ENCODE data around the gene MAP7.

- no peak for TF ChIP-seq POLR2A (IDR thresholded peaks at IDR 0.05; ENCODE audit: insufficient read depth in 1 of 2, low read depth in 2 of 2, low read length in 2 of 2)
- TF ChIP-seq ZKSCAN1 (IDR thresholded peaks at IDR 0.05; ENCODE audit: low read length) = no peak
- TF ChIP-seq EZH2 (conservative IDR thresholded peaks at IDR 0.05; ENCODE audit: low read depth, low read length) = no peak
- no peak for TF ChIP-seq THAP7 (CRISPR knock-in tag; IDR thresholded peaks at IDR 0.05)
- TF ChIP-seq CTCF (CRISPR knock-in tag; IDR thresholded peaks at IDR 0.05) = peak; percentile 86
- no peak for TF ChIP-seq XRCC5 (optimal IDR thresholded peaks at IDR 0.05; ENCODE audit: low read length)
- no peak for TF ChIP-seq CC2D1A (CRISPR knock-in tag; IDR thresholded peaks at IDR 0.05)
- no peak for TF ChIP-seq REST (IDR thresholded peaks at IDR 0.05; ENCODE audit: borderline replicate concordance in 1 of 2, low read depth in 1 of 2, low read length in 2 of 2)
- TF ChIP-seq ZBTB21 (CRISPR knock-in tag; IDR thresholded peaks at IDR 0.05) = no peak
- TF ChIP-seq NCOA5 (CRISPR knock-in tag; IDR thresholded peaks at IDR 0.05) = no peak
- TF ChIP-seq MIER3 (CRISPR knock-in tag; IDR thresholded peaks at IDR 0.05; ENCODE audit: borderline replicate concordance) = no peak
- no peak for TF ChIP-seq CAMTA2 (CRISPR knock-in tag; IDR thresholded peaks at IDR 0.05; ENCODE audit: borderline replicate concordance)
- TF ChIP-seq E2F2 (CRISPR knock-in tag; IDR thresholded peaks at IDR 0.05; ENCODE audit: borderline replicate concordance) = no peak
- TF ChIP-seq TARDBP (CRISPR knock-in tag; IDR thresholded peaks at IDR 0.05) = no peak
Observed at GRCh38 chr6:136317021-136317694, 233.1 kb downstream of the MAP7 start.

All from HepG2 (cell line).